ENCODE results near the gene SDK2.
A peak's percentile ranks its signal among the peaks of the same experiment; 100 is the strongest.

The SDK2 gene

GRCh38 chr17:73378974-73379470, 265.2 kb downstream of the SDK2 start:
- DNase-seq (ENCODE audit: low read depth in 2 of 3, low spot score in 2 of 3) = no peak

- no peak for DNase-seq (ENCODE audit: low read depth in 2 of 3, low spot score in 2 of 3)
Measured at GRCh38 chr17:73376636-73377035, 267.6 kb downstream of the SDK2 start.

- no peak for DNase-seq (ENCODE audit: low read depth in 2 of 3, low spot score in 2 of 3)
Measured at GRCh38 chr17:73376152-73376551, 268.1 kb downstream of the SDK2 start.

- no peak for DNase-seq (ENCODE audit: low read depth in 2 of 3, low spot score in 2 of 3)
Measured at GRCh38 chr17:73371836-73372235, 272.4 kb downstream of the SDK2 start.

- no peak for DNase-seq (ENCODE audit: low read depth in 2 of 3, low spot score in 2 of 3)
Measured at GRCh38 chr17:73371285-73371684, 273.0 kb downstream of the SDK2 start.

- DNase-seq (ENCODE audit: low read depth in 2 of 3, low spot score in 2 of 3) = peak; percentile 45 to 93 (median 87)
Measured at GRCh38 chr17:73369817-73370490, 274.3 kb downstream of the SDK2 start.

- DNase-seq (ENCODE audit: low read depth in 2 of 3, low spot score in 2 of 3) = no peak
Measured at GRCh38 chr17:73369111-73369521, 275.1 kb downstream of the SDK2 start.

GRCh38 chr17:73368085-73368631, 276.1 kb downstream of the SDK2 start:
- DNase-seq (ENCODE audit: low read depth in 2 of 3, low spot score in 2 of 3) = no peak

GRCh38 chr17:73365906-73366623, 278.2 kb downstream of the SDK2 start:
- DNase-seq (ENCODE audit: low read depth in 2 of 3, low spot score in 2 of 3) = no peak

- DNase-seq (ENCODE audit: low read depth in 2 of 3, low spot score in 2 of 3) = no peak
Measured at GRCh38 chr17:73365301-73365874, 278.9 kb downstream of the SDK2 start.

GRCh38 chr17:73364155-73364522, 280.1 kb downstream of the SDK2 start:
- DNase-seq (ENCODE audit: low read depth in 2 of 3, low spot score in 2 of 3) = no peak

GRCh38 chr17:73363442-73364154, 280.6 kb downstream of the SDK2 start:
- DNase-seq (ENCODE audit: low read depth in 2 of 3, low spot score in 2 of 3) = no peak

- DNase-seq (ENCODE audit: low read depth in 2 of 3, low spot score in 2 of 3) = no peak
Measured at GRCh38 chr17:73362697-73363096, 281.5 kb downstream of the SDK2 start.

GRCh38 chr17:73360961-73361761, 283.1 kb downstream of the SDK2 start:
- no peak for DNase-seq (ENCODE audit: low read depth in 2 of 3, low spot score in 2 of 3)

- DNase-seq (ENCODE audit: low read depth in 2 of 3, low spot score in 2 of 3) = no peak
Measured at GRCh38 chr17:73359987-73360410, 284.2 kb downstream of the SDK2 start.

GRCh38 chr17:73359352-73359751, 284.9 kb downstream of the SDK2 start:
- DNase-seq (ENCODE audit: low read depth in 2 of 3, low spot score in 2 of 3) = no peak

- DNase-seq (ENCODE audit: low read depth in 2 of 3, low spot score in 2 of 3) = no peak
Measured at GRCh38 chr17:73358668-73359067, 285.6 kb downstream of the SDK2 start.

- no peak for DNase-seq (ENCODE audit: low read depth in 2 of 3, low spot score in 2 of 3)
Measured at GRCh38 chr17:73357981-73358380, 286.3 kb downstream of the SDK2 start.

GRCh38 chr17:73357318-73357717, 286.9 kb downstream of the SDK2 start:
- DNase-seq (ENCODE audit: low read depth in 2 of 3, low spot score in 2 of 3) = no peak

- no peak for DNase-seq (ENCODE audit: low read depth in 2 of 3, low spot score in 2 of 3)
Measured at GRCh38 chr17:73356561-73357170, 287.6 kb downstream of the SDK2 start.

Measured in activated CD8-positive, alpha-beta memory T cell treated with anti-CD3 and anti-CD28 coated beads for 48 hours (primary cell).